GM21515 (cell line): ENCODE results near the gene PCSK1.

ENCODE experiments used
- ATAC-seq: cut with Tn5 transposase; IDR thresholded peaks from one replicate; pipeline ENCODE4 v1.9.1; 2021; ENCODE audit not compliant: unreplicated experiment

Gene PCSK1

GRCh38 chr5:96433066-96433447 lies at the start of gene PCSK1:
TSS of gene PCSK1 (minus strand) at chr5:96433248. CDS start at chr5:96433042, 206 bp downstream.
- ATAC-seq = peak; percentile 35

GRCh38 chr5:96481867-96482266 lies 48.8 kb upstream of the PCSK1 start:
- no peak for ATAC-seq

- ATAC-seq = no peak
Observed at GRCh38 chr5:96481009-96481786, 48.1 kb upstream of the PCSK1 start.

GRCh38 chr5:96478983-96479382 lies 45.9 kb upstream of the PCSK1 start:
- no peak for ATAC-seq

DNA sequence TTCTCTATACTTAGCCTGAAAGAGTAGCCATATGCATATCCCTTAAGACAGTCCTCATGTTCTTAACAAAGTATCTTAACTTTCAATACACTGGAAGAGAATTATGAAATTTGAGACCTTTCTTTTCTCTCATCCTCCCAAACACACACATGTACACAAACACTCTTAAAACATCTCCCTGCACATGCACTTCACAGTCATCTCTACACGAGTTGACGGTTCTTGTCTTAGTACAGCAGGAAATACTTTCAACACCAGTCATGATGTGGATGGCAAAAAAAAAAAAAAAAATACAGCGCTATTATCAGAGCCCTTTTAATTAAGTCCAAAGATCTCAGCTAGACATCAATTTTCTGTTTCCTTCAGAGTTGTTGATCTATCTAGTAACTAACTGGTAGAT lies 43.6 kb upstream of the PCSK1 start:
- no peak for ATAC-seq

GRCh38 chr5:96474073-96474472 lies 41.0 kb upstream of the PCSK1 start:
- no peak for ATAC-seq

- no peak for ATAC-seq
Observed at GRCh38 chr5:96473155-96473554, 40.1 kb upstream of the PCSK1 start.

- ATAC-seq = no peak
Observed at GRCh38 chr5:96470785-96471184, 37.7 kb upstream of the PCSK1 start.

DNA sequence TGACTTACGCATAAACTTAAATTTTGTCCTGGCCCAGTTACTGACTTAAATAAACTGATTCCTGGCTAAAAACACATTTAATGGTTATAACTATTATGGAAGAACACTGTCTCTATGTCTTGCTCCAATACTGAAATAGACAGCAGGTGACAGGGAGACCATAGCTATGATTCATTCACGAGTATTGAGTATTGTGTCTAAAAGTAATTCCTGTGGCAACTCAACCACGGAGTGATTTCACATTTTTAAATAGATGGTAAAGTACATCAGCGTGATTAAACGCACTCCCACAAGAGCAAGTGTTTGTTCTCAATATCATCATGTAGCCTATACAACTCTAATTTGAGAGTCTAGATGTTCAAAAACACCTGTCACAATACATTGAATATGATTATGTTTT lies 35.9 kb upstream of the PCSK1 start:
- ATAC-seq = no peak

DNA sequence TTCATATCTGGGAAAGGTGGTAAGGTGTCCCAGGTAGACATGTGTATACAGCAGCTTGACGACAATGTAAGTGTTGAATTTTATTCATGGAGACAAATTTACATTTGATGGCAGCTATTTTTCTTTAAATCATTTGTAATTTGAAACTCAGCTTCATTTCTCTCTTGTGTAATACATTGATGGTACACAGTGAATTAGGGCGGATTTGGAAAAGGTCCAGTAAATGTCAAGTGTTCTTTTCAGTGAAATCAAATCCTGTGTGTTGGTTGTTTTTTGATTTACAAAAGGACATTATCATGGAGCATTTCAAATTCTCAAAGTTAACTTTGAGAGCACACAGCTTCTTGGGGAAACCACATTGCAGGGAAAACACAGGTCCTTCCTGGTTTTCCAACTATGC lies 30.0 kb upstream of the PCSK1 start:
- no peak for ATAC-seq

DNA sequence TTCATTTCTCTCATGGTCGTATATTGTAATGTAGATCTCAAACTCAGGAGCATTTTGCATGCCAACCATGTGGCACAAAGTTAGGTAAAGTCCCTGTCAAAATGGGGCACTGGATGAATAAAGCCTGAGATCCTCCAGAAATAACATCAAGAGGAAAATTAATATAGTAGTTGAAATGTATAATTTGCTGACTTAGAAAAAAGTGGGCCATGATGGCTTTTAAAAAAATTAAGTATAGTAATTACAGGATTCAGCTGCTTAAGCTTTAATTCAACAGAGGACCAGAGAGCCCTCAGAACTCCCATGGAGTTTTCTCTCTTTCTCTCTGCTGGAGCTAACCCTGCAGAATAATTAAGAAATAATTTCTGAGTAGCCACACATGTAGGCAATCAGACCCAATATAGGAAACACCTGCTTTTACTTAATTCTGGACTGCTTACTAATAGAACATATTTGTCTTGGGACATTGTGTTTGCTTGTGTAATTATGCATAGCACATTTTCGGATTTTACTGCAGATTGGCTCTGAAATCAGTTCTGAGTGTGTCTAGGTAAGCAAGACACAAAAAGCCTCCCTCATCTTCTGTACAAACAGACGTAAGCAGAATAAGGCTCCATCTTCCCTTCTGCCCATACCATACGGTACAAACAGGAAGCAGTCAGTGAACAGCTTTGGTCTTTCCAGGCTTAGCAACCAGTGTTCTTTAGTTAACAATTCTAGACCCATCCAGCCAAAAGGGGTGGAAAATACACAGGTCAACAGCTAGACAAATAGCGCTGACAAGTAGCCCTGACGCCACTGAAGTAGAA lies 26.5 kb upstream of the PCSK1 start:
- no peak for ATAC-seq

GRCh38 chr5:96458176-96458575 lies 25.1 kb upstream of the PCSK1 start:
- no peak for ATAC-seq

DNA sequence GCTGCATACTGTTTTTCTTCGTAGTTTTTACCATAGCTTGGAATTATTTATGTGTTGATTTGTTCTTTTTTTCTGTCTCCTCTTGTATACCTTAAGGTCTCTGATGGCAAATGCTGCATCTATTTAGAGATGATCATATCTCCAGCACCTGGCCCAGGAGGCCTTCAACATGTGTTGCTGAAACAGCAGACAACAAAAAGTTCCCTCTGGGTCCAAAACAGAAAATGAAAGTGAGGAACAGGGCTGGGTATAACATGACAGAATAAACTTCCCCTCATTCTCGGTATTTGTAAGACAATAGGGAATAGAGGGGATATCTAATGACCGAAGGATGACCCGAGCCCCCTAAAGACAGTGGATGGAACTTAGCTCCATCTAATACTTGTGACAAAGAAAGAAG lies 22.7 kb upstream of the PCSK1 start:
- ATAC-seq = no peak

GRCh38 chr5:96453394-96453793 lies 20.3 kb upstream of the PCSK1 start:
- ATAC-seq = no peak

DNA sequence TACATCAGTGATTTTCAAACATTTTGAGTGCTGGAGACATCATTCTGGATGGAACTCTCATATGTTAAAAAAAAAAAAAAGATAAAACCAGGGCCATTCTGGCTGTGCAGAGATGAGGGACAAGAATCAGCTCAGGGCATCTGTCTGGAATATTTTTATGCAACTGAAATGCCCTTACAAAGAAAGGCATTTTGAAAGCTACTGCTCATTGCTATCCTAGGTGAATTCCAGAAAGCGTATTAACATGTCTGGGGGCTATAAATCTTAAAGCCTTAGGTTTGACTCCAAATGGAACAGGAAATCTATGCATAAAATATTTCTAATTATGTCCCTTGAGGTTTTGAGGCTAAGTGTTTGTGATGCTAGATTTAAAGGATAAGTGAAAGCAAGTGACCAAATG lies 14.9 kb upstream of the PCSK1 start:
- no peak for ATAC-seq

- peak; percentile 28 for ATAC-seq
Observed at GRCh38 chr5:96440185-96440538, 7.1 kb upstream of the PCSK1 start.

- ATAC-seq = peak; percentile 95
Observed at GRCh38 chr5:96439477-96440184, 6.6 kb upstream of the PCSK1 start.

- no peak for ATAC-seq
Observed at GRCh38 chr5:96434201-96434645, 1.2 kb upstream of the PCSK1 start.

GRCh38 chr5:96432216-96433065 lies 607 bp downstream of the PCSK1 start:
- peak; percentile 49 for ATAC-seq

GRCh38 chr5:96431376-96432187 lies 1.5 kb downstream of the PCSK1 start:
- no peak for ATAC-seq
